OCI-LY3 (cell line): ENCODE data around the gene GFPT1.

Source experiments
- H2AFZ ChIP-seq: fragments of 200-600, 300-600 bp; shearing (Covaris generic); 2 replicates; pipeline ENCODE4 v1.6.0; 2014; ENCODE audit warnings: antibody characterized with exemption, low read depth, low read length
- H3K27ac ChIP-seq: fragments of 200-600, 300-600 bp; sonication (generic); 2 replicates; pipeline ENCODE4 v1.5.1; 2014; ENCODE audit warnings: mild to moderate bottlenecking, low read length, moderate library complexity, mixed read lengths
- H3K27me3 ChIP-seq: fragments of 200-600, 300-600 bp; sonication (generic); 2 replicates; pipeline ENCODE4 v1.6.1; 2014; ENCODE audit warnings: low read depth, low read length, mixed read lengths
- H3K36me3 ChIP-seq: fragments of 200-600, 300-600 bp; sonication (generic); replicated peaks from 2 replicates; pipeline ENCODE3; 2014; ENCODE audit warnings: low read depth, low read length, mixed read lengths
- H3K4me1 ChIP-seq: fragments of 300-600, 200-600 bp; sonication (generic); 2 replicates; pipeline ENCODE4 v1.6.1; 2014; ENCODE audit warnings: low read length, mixed read lengths
- H3K4me2 ChIP-seq: fragments of 200-600, 300-600 bp; sonication (generic); 2 replicates; pipeline ENCODE4 v1.6.1; 2014; ENCODE audit warnings: low read length, mixed read lengths
- H3K4me3 ChIP-seq: fragments of 300-600, 200-600 bp; sonication (generic); 2 replicates; pipeline ENCODE4 v1.5.1; 2014; ENCODE audit warnings: antibody characterized with exemption, mild to moderate bottlenecking, low read length, moderate library complexity
- H3K79me2 ChIP-seq: fragments of 300-600, 200-600 bp; shearing (Covaris generic); 2 replicates; pipeline ENCODE4 v1.6.1; 2014; ENCODE audit warnings: mild to moderate bottlenecking, low read length, mixed read lengths
- H3K9ac ChIP-seq: fragments of 300-600, 200-600 bp; shearing (Covaris generic); 2 replicates; pipeline ENCODE4 v1.6.0; 2014; ENCODE audit warnings: mild to moderate bottlenecking, low read length, moderate library complexity
- H3K9me3 ChIP-seq: fragments of 200-600, 300-600 bp; shearing (Covaris generic); 2 replicates; pipeline ENCODE4 v1.6.1; 2014; ENCODE audit warnings: low read length, mixed read lengths; ENCODE audit not compliant: insufficient read depth
- H4K20me1 ChIP-seq: fragments of 200-600, 300-600 bp; sonication (generic); 2 replicates; pipeline ENCODE4 v1.6.1; 2016; ENCODE audit warnings: low read length, mixed read lengths; ENCODE audit not compliant: insufficient read depth
- EZH2phosphoT487 ChIP-seq: fragments of 200-600 bp; shearing (Covaris generic); IDR thresholded peaks from 2 replicates; pipeline ENCODE4 v1.6.1; 2018; ENCODE audit warnings: antibody characterized with exemption, mixed run types, low read depth
- TF ChIP-seq, protein P1 (sequence below): fragments of 200-600, 300-600 bp; sonication (generic); IDR thresholded peaks from 2 replicates; pipeline ENCODE4 v1.5.1; 2014; ENCODE audit warnings: antibody characterized with exemption, low read length, low read depth

GFPT1 gene

DNA sequence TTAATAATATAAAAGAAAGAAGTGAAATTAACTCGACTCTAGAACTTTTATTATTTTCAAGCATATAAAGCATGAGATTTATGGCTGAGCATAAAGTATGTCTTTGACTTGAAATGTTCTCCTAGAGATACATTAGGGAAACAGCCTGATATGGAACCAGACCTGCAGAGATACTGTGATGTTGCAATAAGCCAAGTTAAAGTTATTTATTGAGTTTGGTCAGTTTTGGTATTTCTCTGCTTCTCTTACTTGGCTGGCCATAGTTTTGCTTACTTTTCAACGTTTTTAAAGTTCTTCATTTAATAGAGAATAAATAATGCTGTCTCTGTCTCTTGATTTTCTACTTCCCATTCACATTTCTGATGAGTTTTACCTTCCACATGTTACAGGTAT, 76.0 kb downstream of the GFPT1 start:
- Histone ChIP-seq H3K9me3 (no peaks in the 10 kb centered on the region), H3K79me2 (no peaks in the 10 kb centered on the region), H3K4me3 (no peak overlapping the region), H2AFZ (no peak overlapping the region), H3K36me3 (peaks cover 4% of the 10 kb centered on the region), H3K9ac (no peak overlapping the region), H3K27ac (no peak overlapping the region), H4K20me1 (no peaks in the 10 kb centered on the region), H3K27me3 (peaks cover 6% of the 10 kb centered on the region), H3K4me1 (peaks cover 10% of the 10 kb centered on the region), H3K4me2 (no peak overlapping the region)
- TF ChIP-seq, protein P1, sequence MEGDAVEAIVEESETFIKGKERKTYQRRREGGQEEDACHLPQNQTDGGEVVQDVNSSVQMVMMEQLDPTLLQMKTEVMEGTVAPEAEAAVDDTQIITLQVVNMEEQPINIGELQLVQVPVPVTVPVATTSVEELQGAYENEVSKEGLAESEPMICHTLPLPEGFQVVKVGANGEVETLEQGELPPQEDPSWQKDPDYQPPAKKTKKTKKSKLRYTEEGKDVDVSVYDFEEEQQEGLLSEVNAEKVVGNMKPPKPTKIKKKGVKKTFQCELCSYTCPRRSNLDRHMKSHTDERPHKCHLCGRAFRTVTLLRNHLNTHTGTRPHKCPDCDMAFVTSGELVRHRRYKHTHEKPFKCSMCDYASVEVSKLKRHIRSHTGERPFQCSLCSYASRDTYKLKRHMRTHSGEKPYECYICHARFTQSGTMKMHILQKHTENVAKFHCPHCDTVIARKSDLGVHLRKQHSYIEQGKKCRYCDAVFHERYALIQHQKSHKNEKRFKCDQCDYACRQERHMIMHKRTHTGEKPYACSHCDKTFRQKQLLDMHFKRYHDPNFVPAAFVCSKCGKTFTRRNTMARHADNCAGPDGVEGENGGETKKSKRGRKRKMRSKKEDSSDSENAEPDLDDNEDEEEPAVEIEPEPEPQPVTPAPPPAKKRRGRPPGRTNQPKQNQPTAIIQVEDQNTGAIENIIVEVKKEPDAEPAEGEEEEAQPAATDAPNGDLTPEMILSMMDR, result no peak
- TF ChIP-seq EZH2phosphoT487, result no peak

DNA sequence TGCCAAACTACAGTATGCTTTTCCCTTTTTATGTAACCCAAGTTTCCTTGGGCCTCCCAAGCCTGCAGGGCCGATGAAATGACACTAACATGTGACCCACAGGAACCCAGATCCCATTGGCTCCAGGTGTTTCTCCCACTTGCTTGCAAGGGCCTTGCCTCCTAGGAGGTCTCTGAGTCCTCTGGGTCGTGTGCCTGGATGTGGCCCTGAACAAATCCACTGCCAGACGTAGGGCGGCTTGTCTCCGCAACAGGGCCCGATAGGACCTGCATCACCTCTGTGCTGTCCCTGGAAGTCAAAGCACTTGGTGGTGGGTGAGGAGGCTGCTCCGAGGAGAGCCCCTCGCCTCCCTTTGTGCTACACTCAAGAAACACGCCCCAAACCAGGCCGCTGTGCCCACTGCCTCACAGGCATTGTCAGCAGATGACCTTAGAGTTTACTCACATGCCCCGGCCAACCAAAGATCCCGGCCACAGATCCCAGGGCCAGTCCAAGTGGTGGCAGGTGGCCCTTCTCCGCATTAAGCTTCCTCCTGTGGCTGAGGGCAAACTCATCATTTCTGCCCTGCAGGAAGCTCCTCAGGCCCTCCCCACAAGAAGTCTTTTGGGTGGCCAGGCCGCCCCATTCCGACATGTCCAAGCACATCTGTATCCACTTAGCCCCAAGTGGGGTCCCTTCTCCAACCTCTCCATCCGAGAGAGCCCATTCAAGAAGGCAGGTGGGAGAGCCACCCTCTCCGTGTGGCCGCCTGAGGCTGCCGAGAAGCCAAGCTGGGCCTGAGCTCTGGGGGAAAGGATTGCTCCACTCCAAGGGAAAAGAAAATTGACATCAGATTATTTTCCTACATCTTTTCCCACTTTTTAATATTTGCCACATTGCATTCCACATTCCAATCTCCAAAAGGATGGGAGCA, 76.7 kb downstream of the GFPT1 start:
- H3K4me3 ChIP-seq, result no peak overlapping the region
- H3K4me2 ChIP-seq, result no peak overlapping the region
- no peaks in the 10 kb centered on the region for H3K79me2 ChIP-seq
- no peaks in the 10 kb centered on the region for H3K9me3 ChIP-seq
- no peak overlapping the region for H3K9ac ChIP-seq
- H3K36me3 ChIP-seq, result peaks cover under 1% of the 10 kb centered on the region
- H3K27ac ChIP-seq, result no peak overlapping the region
- peaks cover 10% of the 10 kb centered on the region for H3K4me1 ChIP-seq
- peaks cover 11% of the 10 kb centered on the region for H3K27me3 ChIP-seq
- H4K20me1 ChIP-seq, result no peaks in the 10 kb centered on the region
- TF ChIP-seq, protein P1, result no peak
- no peak for TF ChIP-seq EZH2phosphoT487
- H2AFZ ChIP-seq, result no peak overlapping the region

DNA sequence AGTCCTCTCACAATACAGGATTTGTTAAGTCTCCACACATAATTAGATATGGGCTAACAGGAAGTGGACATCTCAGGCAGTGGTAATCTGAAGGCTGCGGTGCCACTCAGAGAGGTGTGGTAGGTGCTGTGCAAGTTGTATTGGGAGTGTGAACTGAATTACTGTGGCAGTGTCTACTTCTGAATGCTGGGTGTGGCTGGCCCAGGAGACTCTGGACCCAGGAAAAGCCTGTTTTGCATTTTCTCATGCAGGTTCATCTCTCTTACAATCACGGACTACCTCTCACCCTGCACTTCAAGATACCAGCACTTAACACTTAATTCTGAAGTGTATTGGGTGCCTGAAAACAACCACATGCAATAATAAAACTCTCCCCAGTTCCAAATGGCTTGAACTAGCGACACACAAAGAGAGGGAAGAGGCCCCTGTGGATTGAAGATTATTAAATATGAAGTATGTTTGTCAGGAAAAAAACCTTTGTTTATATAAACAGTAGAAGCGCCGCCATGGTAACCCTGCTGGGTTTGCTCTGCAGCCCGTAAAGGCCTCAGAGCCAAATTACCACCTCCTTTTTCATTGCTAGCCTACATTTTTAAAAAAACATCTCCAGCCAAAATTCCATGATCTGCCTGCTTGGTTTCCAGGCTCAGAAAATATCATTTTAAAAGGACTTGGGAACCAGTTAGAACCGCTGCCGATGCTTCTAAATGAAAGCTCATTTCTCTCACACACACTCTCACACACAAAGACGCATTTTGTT, 77.5 kb downstream of the GFPT1 start:
- Histone ChIP-seq H2AFZ (no peak overlapping the region), H3K79me2 (no peaks in the 10 kb centered on the region), H3K4me2 (no peak overlapping the region), H4K20me1 (no peaks in the 10 kb centered on the region), H3K9me3 (no peaks in the 10 kb centered on the region), H3K27me3 (peaks cover 11% of the 10 kb centered on the region), H3K36me3 (no peaks in the 10 kb centered on the region), H3K27ac (no peak overlapping the region), H3K9ac (no peak overlapping the region), H3K4me1 (peaks cover 10% of the 10 kb centered on the region), H3K4me3 (no peak overlapping the region)
- TF ChIP-seq, protein P1, result no peak
- TF ChIP-seq EZH2phosphoT487, result no peak

DNA sequence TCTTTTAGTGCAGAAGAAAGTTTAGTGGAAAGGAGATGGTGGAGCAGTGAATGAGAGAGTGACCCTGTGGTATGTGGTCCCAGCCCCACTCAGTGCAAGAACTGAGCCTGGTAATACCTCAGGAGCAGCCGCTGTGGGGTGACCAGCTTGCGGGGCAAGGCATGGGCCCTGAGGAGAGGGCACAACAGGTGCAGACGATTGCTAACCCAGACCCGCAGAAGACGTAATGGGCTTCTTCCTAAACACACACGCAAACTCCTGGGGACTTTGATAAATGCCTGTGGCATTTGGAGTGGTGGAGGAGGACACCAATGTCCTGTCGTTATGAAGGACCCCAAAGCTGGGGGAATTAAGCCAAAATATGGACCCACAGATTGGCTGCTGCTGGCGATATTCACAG, 78.7 kb downstream of the GFPT1 start:
- Histone ChIP-seq H3K27me3 (peaks cover 16% of the 10 kb centered on the region), H2AFZ (no peak overlapping the region), H4K20me1 (no peaks in the 10 kb centered on the region), H3K27ac (no peak overlapping the region), H3K9me3 (no peaks in the 10 kb centered on the region), H3K4me1 (peaks cover 10% of the 10 kb centered on the region), H3K79me2 (no peaks in the 10 kb centered on the region), H3K9ac (no peak overlapping the region), H3K4me2 (no peak overlapping the region), H3K4me3 (no peak overlapping the region), H3K36me3 (no peaks in the 10 kb centered on the region)
- TF ChIP-seq, protein P1, result no peak
- no peak for TF ChIP-seq EZH2phosphoT487
